Neural progenitor cell (in vitro differentiated cells): ENCODE measurements around the gene PKNOX2.

ENCODE experiments used
- CTCF ChIP-seq: fragments of 200-600 bp; sonication (generic); IDR thresholded peaks from 2 replicates; pipeline ENCODE4 v1.5.1; 2017; ENCODE audit warnings: antibody characterized with exemption, mild to moderate bottlenecking
- EZH2phosphoT487 ChIP-seq: fragments of 200-600 bp; sonication (generic); IDR thresholded peaks from 2 replicates; pipeline ENCODE4 v1.6.1; 2017; ENCODE audit warnings: antibody characterized with exemption

DNA sequence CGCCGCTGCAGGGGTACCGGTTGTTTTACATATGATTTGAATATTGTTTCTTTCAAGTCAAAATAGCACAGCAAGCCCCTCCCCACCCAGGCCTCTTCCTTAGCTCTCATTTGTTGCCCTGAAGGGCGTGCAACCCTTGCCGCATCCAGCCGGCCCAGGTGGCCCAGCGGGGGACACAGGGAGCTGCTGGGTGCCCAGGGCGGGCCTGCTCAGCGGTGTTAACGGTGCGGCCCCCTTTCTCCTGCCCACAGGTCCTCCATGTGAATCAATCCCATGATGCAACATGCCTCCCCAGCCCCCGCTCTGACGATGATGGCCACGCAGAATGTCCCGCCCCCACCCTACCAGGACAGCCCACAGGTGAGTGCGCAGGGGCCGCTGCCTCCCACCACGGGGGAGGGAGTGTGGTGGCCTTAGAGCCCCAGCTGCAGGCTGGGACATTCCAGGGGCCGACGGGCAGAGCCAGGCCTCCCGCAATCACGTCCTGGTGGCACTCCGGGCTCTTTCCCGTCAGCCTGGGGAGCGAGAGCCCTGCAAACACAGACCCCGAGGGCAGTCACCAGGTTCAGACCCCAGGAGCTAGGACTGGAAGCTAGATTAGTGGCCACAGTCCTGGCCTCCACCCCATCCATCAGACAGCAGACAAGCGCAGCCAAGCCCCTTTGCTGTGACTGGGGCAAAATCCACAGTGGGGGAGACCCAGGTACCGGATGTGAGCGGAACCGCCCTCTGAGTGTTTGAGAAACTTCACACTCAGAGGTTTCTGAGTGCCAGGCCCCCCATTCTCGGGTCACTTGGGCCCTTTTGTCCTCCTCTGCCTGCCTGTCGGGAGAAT lies 186.7 kb downstream of the PKNOX2 start:
- TF ChIP-seq CTCF, result no peak
- TF ChIP-seq EZH2phosphoT487, result no peak
